ENCODE measurements around the gene PPP2R5D. TPM values are rescaled to one million over a fixed set of nuclear protein-coding genes. Genes with fewer than 3 reads are reported as not detected.

Gene PPP2R5D
- total RNA-seq, 1 donor from 2014 or later = 52.2 TPM

DNA sequence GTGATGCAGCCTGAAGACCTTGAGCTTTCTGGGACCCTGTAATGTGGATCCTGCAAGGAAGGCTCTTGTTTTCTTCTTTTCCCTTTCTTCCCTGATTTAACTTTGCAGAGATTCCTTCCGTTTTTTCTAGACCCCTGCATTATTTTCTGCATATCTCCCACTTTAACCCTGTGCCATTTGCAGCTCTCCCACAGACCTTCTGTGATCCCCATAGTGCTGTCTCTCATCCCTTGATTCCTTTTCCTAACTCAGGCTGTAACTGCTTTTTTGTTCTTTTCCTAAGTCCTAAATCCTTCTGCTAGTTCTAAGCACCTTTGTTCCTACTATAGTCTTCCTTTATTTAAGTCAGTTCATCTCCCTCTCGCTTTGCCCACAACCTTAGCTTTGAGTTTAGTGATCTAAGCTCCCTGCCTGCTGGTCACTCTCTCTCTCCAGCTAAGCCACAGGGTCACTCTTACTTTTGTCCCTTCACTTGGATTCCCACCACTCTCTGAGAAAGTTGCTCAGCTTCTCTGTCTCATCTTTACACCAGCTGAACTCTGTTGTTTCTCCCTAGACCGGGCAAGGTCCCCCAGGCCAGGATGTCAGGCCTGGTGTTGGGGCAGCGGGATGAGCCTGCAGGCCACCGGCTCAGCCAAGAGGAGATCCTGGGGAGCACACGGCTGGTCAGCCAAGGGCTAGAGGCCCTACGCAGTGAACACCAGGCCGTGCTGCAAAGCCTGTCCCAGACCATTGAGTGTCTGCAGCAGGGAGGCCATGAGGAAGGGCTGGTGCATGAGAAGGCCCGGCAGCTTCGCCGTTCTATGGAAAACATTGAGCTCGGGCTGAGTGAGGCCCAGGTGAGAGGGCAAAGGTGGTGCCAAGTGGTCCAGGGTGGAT lies 76.6 kb downstream of the PPP2R5D start:
- H3K9me3 Mint-ChIP-seq (ENCODE audit: low read depth) = no peaks in the 10 kb centered on the region
- TF ChIP-seq, protein P1, sequence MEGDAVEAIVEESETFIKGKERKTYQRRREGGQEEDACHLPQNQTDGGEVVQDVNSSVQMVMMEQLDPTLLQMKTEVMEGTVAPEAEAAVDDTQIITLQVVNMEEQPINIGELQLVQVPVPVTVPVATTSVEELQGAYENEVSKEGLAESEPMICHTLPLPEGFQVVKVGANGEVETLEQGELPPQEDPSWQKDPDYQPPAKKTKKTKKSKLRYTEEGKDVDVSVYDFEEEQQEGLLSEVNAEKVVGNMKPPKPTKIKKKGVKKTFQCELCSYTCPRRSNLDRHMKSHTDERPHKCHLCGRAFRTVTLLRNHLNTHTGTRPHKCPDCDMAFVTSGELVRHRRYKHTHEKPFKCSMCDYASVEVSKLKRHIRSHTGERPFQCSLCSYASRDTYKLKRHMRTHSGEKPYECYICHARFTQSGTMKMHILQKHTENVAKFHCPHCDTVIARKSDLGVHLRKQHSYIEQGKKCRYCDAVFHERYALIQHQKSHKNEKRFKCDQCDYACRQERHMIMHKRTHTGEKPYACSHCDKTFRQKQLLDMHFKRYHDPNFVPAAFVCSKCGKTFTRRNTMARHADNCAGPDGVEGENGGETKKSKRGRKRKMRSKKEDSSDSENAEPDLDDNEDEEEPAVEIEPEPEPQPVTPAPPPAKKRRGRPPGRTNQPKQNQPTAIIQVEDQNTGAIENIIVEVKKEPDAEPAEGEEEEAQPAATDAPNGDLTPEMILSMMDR (IDR thresholded peaks at IDR 0.05; ENCODE audit: unreplicated experiment) = no peak
- H3K4me3 Mint-ChIP-seq (ENCODE audit: low read depth) = peak overlapping the region; percentile 98
- peak overlapping the region; percentile 99 for H3K27ac Mint-ChIP-seq
- H3K4me1 Mint-ChIP-seq (ENCODE audit: low read depth) = peaks cover 24% of the 10 kb centered on the region
- no peak for DNase-seq (ENCODE audit: low spot score, unreplicated experiment)
- peaks cover 8% of the 10 kb centered on the region for H3K36me3 Mint-ChIP-seq (ENCODE audit: insufficient read depth)
- no peaks in the 10 kb centered on the region for H3K27me3 Mint-ChIP-seq

DNA sequence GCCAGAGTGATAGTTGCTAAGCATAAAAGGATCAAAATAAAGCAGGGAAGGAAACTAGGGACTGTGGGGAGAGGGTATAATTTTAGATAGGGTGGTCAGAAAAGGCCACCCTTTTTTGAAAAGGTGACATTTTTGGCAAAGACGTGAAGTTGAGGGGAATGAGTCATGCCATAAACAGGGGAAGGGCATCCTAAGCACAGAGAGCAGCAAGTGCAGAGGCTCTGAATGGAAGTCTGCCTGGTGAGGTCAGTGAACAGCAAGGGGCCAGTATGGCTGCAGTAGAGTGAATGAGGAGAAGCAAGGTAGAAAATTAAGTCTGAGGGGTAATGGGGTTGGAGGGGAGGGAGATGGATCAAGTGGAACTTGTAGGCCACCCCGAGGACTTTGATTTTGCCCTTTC lies 77.5 kb downstream of the PPP2R5D start:
- Mint-ChIP-seq H3K36me3 (ENCODE audit: insufficient read depth) (peaks cover 10% of the 10 kb centered on the region), H3K9me3 (ENCODE audit: low read depth) (no peaks in the 10 kb centered on the region), H3K27ac (no peak overlapping the region), H3K27me3 (no peaks in the 10 kb centered on the region), H3K4me3 (ENCODE audit: low read depth) (no peak overlapping the region), H3K4me1 (ENCODE audit: low read depth) (peaks cover 24% of the 10 kb centered on the region)
- TF ChIP-seq, protein P1 (IDR thresholded peaks at IDR 0.05; ENCODE audit: unreplicated experiment) = no peak
- DNase-seq (ENCODE audit: low spot score, unreplicated experiment) = no peak

Other genes with a start within 250 kb of the PPP2R5D start
- gene TBCC, start 238.5 kb upstream of the PPP2R5D start, total RNA-seq = 26.8 and 28.4 TPM in 2 replicates
- gene BICRAL, start 202.5 kb upstream of the PPP2R5D start, total RNA-seq = 13.2 and 14.4 TPM in 2 replicates
- 82.8 and 88.9 TPM in 2 replicates for gene RPL7L1, start 105.0 kb upstream of the PPP2R5D start, total RNA-seq
- gene PTCRA, start 68.5 kb upstream of the PPP2R5D start, total RNA-seq = not detected in 2 replicates
- 61.5 and 64.1 TPM in 2 replicates for gene CNPY3, start 55.1 kb upstream of the PPP2R5D start, total RNA-seq
- gene GNMT, start 23.8 kb upstream of the PPP2R5D start, total RNA-seq = 1.3 and 1.7 TPM in 2 replicates
- gene PEX6, start 5.4 kb upstream of the PPP2R5D start, total RNA-seq = 29.8 and 32.3 TPM in 2 replicates
- gene MEA1, start 29.4 kb downstream of the PPP2R5D start, total RNA-seq = 64.0 and 68.4 TPM in 2 replicates
- 86.8 and 91.1 TPM in 2 replicates for gene KLHDC3, start 29.7 kb downstream of the PPP2R5D start, total RNA-seq
- 60.6 and 62.4 TPM in 2 replicates for gene RRP36, start 37.1 kb downstream of the PPP2R5D start, total RNA-seq
- 58.9 and 60.9 TPM in 2 replicates for gene CUL7, start 69.3 kb downstream of the PPP2R5D start, total RNA-seq
- 45.2 and 52.2 TPM in 2 replicates for gene MRPL2, start 74.9 kb downstream of the PPP2R5D start, total RNA-seq
- gene KLC4, start 75.1 kb downstream of the PPP2R5D start, total RNA-seq = 71.9 and 73.8 TPM in 2 replicates
- 141 and 142 TPM in 2 replicates for gene PTK7, start 91.7 kb downstream of the PPP2R5D start, total RNA-seq
- gene SRF, start 186.7 kb downstream of the PPP2R5D start, total RNA-seq = 29.1 and 30.3 TPM in 2 replicates
- 57.0 and 61.1 TPM in 2 replicates for gene CUL9, start 197.6 kb downstream of the PPP2R5D start, total RNA-seq
- 33.9 and 39.0 TPM in 2 replicates for gene DNPH1, start 244.9 kb downstream of the PPP2R5D start, total RNA-seq